ENCODE results near the gene CA11. TPM values are rescaled to one million over a fixed set of nuclear protein-coding genes. Genes with fewer than 3 reads are reported as not detected.

Gene CA11
- total RNA-seq, 1 experiment from 2014 or later, result 10.5 TPM

GRCh38 chr19:48618916-48619691 lies 26.9 kb downstream of the CA11 start, which contains the start of the genes RPL18 and SPHK2:
TSS of gene RPL18 (minus strand) at chr19:48619178. CDS start at chr19:48619143, 35 bp downstream.
TSS of gene SPHK2 (plus strand) at chr19:48619506. CDS start at chr19:48620515, 1,009 bp downstream.
- H3K27me3 Mint-ChIP-seq (ENCODE audit: insufficient read depth, unreplicated experiment), result no peaks in the 10 kb centered on the region
- Histone ChIP-seq H3K27me3 (replicated peaks; ENCODE audit: control insufficient read depth, insufficient read depth, low read length) (no peaks in the 10 kb centered on the region), H3K36me3 (ENCODE audit: control insufficient read depth, insufficient read depth, low read length) (peaks cover 13% of the 10 kb centered on the region), H3K4me1 (peaks cover 39% of the 10 kb centered on the region), H3K9me3 (no peaks in the 10 kb centered on the region), H3K4me3 (ENCODE audit: low read depth, low read length) (peak within 1 kb of the TSS; percentile 85)
- no peaks in the 10 kb centered on the region for H3K9me3 Mint-ChIP-seq (ENCODE audit: unreplicated experiment)
- intact Hi-C loops (cut with micrococcal nuclease; ENCODE audit: unreplicated experiment), result loop anchor here (1.0 kb wide), 1 partner anchor 18 kb away; the partner anchor contains the start of gene DBP
- peak within 1 kb of the TSS; percentile 96 for H3K4me3 Mint-ChIP-seq (ENCODE audit: unreplicated experiment)
- H3K4me1 Mint-ChIP-seq (ENCODE audit: low read depth, unreplicated experiment), result peaks cover 36% of the 10 kb centered on the region
- ChIA-PET CTCF (interaction anchor here (0.6 to 1.3 kb wide), 8 partner anchors 10 to 285 kb away, joined by 3 to 14 read pairs (median 4); partner anchors contain the start of genes SYNGR4 and TMEM143), POLR2A (interaction anchor here (0.5 to 3.6 kb wide), 28 partner anchors 8 to 509 kb away, joined by 3 to 37 read pairs (median 6); partner anchors contain the start of genes CA11, DBP, DHDH and GYS1)
- H3K27ac Mint-ChIP-seq (ENCODE audit: unreplicated experiment), result peak within 1 kb of the TSS; percentile 98
- peak; percentile 99 for DNase-seq
- peaks cover 69% of the 10 kb centered on the region for H3K36me3 Mint-ChIP-seq (ENCODE audit: insufficient read depth, unreplicated experiment)
- BruUV-seq (replicated peaks), result no TSS peak
- no peak for TF ChIP-seq CTCF (IDR thresholded peaks at IDR 0.05; ENCODE audit: insufficient read depth in 1 of 2, low read depth in 1 of 2, low read length in 1 of 2, severe bottlenecking in 1 of 2, unreplicated experiment in 1 of 2)

- Histone ChIP-seq H3K9me3 (no peaks in the 10 kb centered on the region), H3K27me3 (replicated peaks; ENCODE audit: control insufficient read depth, insufficient read depth, low read length) (no peaks in the 10 kb centered on the region), H3K4me1 (peaks cover 35% of the 10 kb centered on the region), H3K4me3 (ENCODE audit: low read depth, low read length) (peak overlapping the region; percentile 85), H3K36me3 (ENCODE audit: control insufficient read depth, insufficient read depth, low read length) (peaks cover 13% of the 10 kb centered on the region)
- Mint-ChIP-seq H3K4me3 (ENCODE audit: unreplicated experiment) (peak overlapping the region; percentile 96), H3K27me3 (ENCODE audit: insufficient read depth, unreplicated experiment) (no peaks in the 10 kb centered on the region), H3K4me1 (ENCODE audit: low read depth, unreplicated experiment) (peaks cover 35% of the 10 kb centered on the region), H3K9me3 (ENCODE audit: unreplicated experiment) (no peaks in the 10 kb centered on the region), H3K27ac (ENCODE audit: unreplicated experiment) (peak overlapping the region; percentile 98), H3K36me3 (ENCODE audit: insufficient read depth, unreplicated experiment) (peaks cover 69% of the 10 kb centered on the region)
- ChIA-PET POLR2A (interaction anchor here (0.6 to 3.6 kb wide), 16 partner anchors 9 to 510 kb away, joined by 3 to 37 read pairs (median 8); partner anchors contain the start of genes CA11, GYS1 and KDELR1), CTCF (interaction anchor here (1.0 to 1.3 kb wide), 5 partner anchors 9 to 226 kb away, joined by 3 to 14 read pairs (median 4); no protein-coding TSS in a partner anchor)
- no peak for DNase-seq
- intact Hi-C loops (cut with micrococcal nuclease; ENCODE audit: unreplicated experiment), result no loop called here
- TF ChIP-seq CTCF (IDR thresholded peaks at IDR 0.05; ENCODE audit: insufficient read depth in 1 of 2, low read depth in 1 of 2, low read length in 1 of 2, severe bottlenecking in 1 of 2, unreplicated experiment in 1 of 2), result no peak
- TSS peak; percentile 81 for BruUV-seq (replicated peaks)
Observed at GRCh38 chr19:48618278-48618915, 27.6 kb downstream of the CA11 start.
